ENCODE results near the gene MPG.
"Not testable (repeated sequence)": the region's sequence is repeated elsewhere in the genome, so short reads cannot be mapped to it uniquely, and the experiment has no call there.

Gene MPG

DNA sequence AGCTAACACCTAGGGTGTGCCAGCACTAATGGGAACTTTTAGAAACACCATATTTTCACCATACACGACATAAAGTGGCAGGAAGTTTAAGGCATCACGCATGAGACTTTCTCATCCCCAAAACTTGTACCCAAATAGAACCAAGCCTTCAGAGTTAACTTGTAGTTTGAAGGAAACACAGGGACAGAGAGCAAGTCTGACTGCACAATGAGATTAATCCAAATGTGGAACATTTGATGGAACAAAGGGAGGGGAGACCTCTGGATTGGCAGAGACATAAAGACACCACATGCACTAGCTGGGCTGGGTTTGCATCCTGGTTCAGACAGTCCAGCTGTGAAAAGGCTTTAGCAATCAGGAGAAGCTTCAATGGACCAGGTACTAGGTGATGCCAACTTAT lies 36.3 kb downstream of the MPG start:
- DNase-seq = no peak

DNA sequence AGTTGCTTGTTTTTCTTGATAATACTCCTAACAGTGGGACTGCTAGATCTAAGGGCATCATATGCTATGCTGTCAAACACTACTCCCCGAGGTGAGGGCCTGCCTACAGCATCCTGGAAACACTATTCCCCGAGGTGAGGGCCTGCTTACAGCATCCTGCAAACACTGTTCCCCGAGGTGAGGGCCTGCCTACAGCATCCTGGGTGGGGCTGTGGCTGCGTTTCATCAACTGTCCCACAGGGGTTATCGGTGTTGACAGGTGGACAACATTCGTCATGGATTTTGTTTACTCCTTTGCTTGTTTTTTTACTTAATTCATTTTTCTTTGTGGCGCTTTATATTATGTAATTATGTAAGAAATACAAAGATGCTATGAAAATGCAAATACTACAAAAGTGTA lies 38.0 kb downstream of the MPG start:
- no peak for DNase-seq

DNA sequence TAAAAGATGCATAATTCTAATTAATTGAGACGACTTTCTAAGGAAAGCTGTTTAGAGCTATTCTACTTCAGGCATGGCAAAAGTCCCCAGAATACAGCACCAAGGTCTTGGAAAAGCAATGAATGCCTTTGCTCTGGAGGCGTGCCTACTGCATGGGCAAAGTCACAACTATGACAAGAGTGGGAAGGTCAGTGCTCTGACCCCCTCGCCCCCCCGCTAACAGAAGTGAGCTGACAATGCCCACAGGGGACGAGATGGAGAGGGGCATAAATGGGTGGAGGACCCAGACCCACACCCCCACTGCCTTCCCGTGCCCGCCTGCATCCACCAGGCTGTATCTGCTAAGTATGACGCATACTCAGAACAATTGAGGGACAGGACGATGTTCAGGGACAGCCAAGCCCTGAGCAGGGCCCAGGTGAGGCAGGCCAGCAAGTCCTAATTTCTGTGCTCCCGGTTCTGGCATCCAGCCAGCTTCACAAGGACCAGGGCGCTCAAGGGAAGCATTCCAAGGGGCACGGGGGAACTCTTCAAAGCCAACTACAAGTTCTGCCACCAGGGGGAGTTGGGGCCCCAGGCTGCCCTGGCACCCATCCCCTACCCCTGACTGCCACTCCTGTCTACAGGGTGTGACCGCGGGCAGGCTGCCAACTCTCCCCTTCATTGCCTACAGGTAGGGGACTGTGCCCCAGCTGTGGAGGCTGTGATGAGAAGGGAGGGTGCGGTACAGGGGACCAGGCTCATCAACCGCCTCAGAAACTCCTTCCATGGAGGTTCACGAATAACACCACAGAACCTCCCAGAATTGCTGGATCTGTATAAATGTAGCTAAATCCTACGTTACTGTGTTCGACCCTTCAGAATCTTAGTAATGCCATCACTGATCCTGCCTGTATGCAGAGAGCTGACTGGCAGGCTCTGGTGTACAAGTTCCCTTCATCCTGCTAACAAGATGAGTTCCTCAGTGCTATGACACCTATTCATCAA lies 39.6 kb downstream of the MPG start:
- peak; percentile 34 to 47 for DNase-seq

DNA sequence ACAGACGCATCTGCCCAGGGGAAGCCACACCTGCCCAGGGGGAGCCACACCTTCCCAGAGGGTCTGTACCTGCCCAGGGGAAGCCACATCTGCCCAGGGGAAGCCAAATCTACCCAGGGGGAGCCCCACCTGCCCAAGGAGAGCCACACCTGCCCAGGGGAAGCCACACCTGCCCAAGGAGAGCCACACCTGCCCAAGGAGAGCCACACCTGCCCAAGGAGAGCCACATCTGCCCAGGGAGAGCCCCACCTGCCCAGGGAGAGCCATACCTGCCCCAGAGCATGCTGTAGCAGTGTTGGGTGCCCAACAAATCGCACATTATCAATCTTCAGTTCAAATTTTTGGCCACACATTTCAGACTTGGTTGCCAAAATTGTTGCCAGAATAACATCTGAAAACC lies 40.8 kb downstream of the MPG start:
- no peak for DNase-seq

DNA sequence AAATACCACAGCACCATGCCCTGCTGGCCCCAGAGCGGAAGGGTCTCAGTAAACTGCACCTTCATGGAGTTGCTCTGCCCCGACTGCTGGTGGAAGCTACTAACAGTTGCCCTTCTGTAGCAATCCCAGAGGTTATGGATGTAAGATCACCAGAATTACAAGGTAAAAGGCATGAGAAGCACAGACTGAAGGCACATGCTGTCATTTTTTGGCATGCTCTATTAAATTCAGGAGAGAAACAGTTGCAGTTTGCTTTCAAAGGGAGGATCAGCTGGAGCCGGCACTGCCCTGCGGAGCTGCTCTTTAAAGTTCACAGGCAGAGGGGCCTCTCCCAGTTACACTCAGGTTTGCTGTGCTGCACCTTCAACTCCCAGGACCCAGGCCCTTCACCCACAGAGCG lies 41.3 kb downstream of the MPG start:
- no peak for DNase-seq

DNA sequence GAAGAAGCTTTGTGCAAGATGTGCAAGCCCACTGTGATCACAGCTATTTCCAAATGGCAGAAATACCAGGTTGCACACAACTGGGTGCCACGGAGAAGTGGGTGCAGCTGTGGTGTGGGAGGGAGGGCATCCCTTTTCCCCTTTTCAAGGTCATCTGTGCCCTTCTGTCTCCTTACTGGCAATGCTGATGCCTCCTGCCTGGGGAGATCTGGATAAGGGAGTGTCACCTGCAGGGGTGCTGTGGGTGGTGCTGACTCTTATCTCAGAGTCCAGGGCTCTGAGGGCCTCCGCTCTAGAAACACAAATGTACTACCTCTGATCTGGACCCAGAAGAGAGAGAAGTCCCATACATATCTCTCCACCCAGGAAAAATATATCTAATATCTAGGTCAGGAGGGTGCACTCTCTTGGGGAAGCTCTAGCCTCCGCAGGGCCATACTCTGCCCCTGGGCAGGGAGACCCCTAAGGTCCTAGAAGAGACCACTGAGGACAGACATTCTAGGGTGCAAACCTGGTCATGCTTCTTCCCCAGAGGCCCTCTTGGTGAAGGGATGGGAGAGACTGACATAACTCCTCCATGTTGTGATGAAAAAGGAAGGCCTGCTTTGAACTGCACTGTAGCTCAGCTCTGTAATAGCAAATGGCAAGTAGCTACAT lies 41.9 kb downstream of the MPG start:
- DNase-seq = no peak

DNA sequence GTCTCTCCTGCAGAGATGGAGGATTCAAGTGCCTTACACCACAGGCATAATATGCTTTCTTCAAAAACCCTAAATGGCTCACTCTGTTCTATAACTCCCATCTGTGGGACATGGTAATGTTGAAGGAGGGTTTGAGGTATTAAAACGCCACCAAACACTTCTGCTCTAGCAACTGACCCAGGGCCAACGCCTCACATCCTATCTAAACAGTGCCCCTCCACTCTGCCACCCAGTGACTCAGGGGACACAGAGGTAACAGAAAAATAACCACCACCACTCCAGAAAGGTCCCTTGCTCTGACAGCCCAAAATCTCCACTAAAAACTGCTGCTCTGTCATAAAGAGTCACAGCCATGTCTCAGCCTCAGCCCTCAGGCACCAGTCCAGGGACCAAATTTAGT lies 42.7 kb downstream of the MPG start:
- DNase-seq = no peak

DNA sequence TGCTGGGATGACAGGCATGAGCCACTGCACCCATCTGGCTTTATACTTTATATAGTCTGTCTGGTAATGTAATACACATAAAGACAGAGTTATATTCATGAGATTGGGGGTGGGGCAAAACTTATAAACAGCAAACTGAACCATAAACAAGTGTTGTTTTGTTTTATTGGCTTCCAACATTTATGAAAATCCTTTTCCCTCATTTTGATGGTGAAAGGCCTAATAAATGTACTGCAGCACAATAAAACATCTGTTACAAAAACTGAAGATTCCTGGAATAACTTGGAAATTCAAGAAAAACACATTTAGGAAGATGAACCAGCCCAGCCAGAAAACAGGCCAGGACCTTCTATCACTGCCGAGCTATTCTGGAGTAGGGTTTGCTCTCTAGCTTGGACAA lies 44.3 kb downstream of the MPG start:
- DNase-seq = no peak

DNA sequence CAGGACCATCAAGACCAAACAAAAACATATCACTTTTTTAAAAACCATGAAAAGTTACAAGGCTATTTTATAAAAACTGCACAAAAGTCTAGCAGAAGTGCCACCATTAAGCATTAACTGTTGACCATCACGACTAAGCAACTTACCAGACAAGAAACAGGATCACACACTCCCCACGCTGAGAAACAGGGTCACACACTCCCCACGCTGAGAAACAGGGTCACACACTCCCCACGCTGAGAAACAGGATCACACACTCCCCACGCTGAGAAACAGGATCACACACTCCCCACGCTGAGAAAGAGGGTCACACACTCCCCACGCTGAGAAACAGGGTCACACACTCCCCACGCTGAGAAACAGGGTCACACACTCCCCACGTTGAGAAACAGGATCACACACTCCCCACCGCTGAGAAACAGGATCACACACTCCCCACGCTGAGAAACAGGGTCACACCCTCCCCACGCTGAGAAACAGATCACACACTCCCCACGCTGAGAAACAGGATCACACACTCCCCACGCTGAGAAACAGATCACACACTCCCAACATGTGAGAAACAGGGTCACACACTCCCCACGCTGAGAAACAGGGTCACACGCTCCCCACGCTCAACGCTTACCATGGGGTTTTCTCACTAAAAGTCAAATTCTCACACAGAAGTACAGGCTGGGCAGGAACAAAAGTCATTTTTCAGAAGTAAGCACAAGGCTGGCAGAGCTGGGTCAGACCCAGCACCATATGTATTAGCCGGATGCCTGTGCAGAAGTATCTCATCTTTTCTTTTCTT lies 45.7 kb downstream of the MPG start:
- DNase-seq = not testable (repeated sequence)

DNA sequence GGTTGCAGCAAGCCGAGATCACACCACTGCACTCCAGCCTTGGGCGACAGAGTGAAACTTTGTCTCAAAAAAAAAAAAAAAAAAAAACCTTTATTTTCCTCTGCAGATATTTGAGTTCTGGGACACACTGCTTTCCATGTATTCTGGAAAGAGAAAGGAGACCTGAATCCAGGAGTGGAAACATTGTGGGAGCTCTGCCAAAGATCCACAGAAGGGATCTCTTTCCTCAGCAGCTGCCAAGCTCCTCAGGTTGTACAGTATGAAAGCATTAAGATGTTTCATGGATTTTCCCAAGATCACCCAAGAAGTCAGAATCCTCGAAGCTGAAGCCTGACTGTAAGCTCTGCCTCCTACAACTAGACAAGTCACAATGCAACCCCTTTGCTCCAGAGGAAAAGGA lies 47.0 kb downstream of the MPG start:
- DNase-seq = no peak

DNA sequence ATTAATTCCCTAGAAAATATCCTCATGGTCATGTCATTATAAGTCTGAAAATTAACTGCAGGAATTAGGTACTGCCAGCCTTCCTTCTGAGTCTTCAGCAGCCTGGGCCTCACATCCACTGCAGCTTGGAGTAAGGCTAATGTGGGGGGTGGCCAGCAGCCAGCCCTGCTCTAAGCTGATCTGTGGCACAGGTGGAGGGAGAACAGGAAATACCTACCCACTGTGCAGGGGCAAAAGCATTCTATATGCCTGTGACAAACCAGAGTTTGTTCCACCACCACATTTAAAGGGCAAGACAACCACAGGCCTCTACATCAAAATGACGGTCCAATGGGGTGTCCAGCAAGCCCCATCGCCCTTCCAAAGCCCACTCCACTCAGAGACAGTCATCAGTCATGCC lies 51.0 kb downstream of the MPG start:
- no peak for DNase-seq

DNA sequence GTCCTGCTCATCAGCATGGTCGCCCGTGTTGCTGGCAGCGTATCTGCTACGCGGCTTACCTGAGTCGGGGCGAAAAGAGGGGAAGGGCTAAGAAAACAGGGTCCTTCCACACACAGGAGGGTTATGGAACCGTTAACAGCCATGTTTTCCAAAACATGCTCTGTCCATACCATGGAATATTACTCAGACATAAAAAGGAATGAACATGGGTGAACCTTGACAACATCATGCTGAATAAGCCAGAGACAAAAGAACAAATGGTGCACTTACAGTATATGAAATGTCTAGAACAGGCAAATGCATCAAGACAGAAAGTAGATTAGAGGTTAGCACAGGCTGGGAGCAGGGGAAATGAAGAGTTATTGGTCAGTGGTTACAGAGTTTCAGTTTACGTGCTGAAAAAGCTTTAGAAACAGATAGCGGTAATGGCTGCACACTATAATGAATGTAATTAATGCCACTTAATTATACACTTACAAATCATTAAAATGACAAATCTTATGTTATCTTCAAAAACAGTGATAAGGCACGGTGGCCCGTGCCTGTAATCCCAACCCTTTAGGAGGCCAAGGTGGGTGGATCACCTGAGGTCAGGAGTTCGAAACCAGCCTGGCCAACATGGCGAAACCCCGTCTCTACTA lies 52.6 kb downstream of the MPG start:
- no peak for DNase-seq

DNA sequence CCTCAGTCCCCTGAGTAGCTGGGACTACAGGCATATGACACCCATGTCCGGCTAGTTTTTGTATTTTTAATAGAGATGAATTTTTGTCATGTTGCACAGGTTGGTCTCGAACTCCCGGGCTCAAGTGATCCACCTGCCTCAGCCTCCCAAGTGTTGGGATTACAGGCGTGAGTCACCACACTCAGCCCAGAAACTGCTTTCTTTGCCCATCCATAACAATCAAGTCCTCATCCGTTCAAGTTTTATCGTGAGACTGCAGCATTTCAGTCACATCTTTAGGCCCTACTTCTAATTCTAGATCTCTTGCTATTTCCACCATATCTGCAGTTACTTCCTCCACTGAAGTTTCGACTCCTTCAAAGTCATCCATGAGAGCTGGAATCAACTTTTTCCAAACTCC lies 54.1 kb downstream of the MPG start:
- no peak for DNase-seq

DNA sequence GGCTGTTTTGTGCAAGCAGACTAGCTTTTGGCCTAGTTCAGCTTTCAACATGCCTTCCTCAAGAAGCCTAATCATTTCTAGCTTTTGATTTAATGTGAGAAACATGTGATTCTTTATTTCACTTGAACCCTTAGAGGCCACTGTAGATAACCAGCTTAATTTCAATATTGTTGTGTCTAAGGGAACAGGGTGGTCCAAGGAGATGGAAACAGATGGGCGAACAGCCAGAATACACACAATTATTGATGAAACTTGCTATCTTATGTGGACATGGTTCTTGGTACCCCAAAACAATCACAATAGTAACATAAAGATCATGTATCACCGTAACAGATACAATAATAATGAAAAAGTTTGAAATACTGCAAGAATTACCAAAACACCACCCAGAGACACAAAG lies 55.7 kb downstream of the MPG start:
- DNase-seq = no peak
